DOHH2 (cell line): ENCODE data around the gene RNASEH2A.

Experiments
- EZH2phosphoT487 ChIP-seq: fragments of 200-600 bp; sonication (generic); IDR thresholded peaks from 2 replicates; pipeline ENCODE4 v1.6.1; 2017; ENCODE audit warnings: borderline replicate concordance, mild to moderate bottlenecking, antibody characterized with exemption, low read length, moderate library complexity, mixed read lengths
- TF ChIP-seq, protein P1 (sequence below): fragments of 200-600 bp; sonication (generic); IDR thresholded peaks from one replicate; pipeline ENCODE4 v1.5.1; 2014; ENCODE audit warnings: antibody characterized with exemption, mild to moderate bottlenecking, low read depth, low read length; ENCODE audit not compliant: poor library complexity, severe bottlenecking

DNA sequence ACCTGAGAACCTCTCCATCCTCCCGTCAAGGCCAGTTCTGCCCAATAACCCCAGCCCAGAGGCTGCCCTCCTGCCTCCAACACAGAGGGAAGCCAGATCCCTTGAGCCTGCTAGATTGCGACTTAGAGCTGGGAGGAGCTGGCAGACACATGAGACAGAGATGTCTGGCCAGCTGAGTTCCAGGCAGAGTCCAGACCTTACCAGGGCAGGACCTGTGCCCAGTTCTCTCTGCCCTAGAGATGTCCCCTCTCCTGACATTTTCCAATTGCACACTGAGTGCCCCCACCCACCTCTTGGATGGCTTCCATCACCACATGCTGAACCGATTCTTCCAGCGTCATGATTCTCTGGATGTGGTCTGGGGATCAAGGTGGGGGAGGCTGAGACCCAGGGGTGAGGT, 34.1 kb upstream of the RNASEH2A start:
- TF ChIP-seq, protein P1, sequence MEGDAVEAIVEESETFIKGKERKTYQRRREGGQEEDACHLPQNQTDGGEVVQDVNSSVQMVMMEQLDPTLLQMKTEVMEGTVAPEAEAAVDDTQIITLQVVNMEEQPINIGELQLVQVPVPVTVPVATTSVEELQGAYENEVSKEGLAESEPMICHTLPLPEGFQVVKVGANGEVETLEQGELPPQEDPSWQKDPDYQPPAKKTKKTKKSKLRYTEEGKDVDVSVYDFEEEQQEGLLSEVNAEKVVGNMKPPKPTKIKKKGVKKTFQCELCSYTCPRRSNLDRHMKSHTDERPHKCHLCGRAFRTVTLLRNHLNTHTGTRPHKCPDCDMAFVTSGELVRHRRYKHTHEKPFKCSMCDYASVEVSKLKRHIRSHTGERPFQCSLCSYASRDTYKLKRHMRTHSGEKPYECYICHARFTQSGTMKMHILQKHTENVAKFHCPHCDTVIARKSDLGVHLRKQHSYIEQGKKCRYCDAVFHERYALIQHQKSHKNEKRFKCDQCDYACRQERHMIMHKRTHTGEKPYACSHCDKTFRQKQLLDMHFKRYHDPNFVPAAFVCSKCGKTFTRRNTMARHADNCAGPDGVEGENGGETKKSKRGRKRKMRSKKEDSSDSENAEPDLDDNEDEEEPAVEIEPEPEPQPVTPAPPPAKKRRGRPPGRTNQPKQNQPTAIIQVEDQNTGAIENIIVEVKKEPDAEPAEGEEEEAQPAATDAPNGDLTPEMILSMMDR = no peak
- no peak for TF ChIP-seq EZH2phosphoT487
